NCI-H69 (cell line): ENCODE measurements around the gene MEIS1.

Experiments used
- DNase-seq: peaks from one replicate; lab custom pipeline; 2025; lab: John Stamatoyannopoulos, UW

The MEIS1 gene

DNA sequence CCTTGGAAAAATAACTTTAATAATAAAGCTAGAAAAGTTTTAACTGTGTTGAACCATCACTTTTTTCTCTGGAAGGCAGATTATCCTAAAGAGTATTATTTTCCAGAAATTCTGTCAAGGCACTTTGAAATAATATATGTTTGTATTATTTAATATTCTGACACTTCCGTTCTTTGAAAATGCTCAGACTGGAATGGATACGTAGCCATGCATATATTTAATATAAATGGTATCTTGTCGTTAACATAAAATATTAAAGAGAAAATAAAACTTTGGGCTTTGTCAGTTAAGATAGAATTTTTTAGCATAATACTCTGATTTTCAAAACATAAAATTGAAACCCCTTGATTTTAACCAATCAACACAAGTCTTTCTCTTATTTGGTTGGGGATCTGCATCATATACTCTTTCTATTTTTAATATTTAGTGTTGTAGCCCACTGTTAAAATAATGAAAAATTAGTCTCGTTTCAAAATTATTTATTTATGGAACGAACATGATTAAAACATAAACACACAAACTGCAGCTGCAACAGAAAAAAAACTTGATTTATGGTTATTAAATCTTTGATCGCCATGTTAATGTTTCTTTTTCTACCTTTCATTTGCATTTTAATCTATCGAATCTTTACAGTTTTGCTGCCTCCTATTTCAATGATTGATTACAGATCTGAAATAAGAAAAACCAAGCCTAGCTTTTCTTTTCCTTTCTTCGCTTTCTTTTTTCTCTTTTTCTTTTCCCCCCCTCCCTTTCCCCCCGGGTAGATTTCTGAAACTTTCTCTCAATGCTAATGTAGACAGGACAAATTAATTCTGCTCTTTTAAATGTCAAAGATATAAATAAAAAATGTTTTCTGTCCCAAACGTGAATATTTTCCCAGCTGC lies 145.5 kb downstream of the MEIS1 start:
- DNase-seq, result no peak

GRCh38 chr2:66581339-66582103 lies 146.6 kb downstream of the MEIS1 start:
- DNase-seq, result no peak

- DNase-seq, result no peak
Observed at GRCh38 chr2:66582104-66582986, 147.4 kb downstream of the MEIS1 start.

GRCh38 chr2:66582987-66583880 lies 148.3 kb downstream of the MEIS1 start:
- peak; percentile 36 for DNase-seq

GRCh38 chr2:66583881-66584280 lies 149.0 kb downstream of the MEIS1 start:
- peak; percentile 18 for DNase-seq

DNA sequence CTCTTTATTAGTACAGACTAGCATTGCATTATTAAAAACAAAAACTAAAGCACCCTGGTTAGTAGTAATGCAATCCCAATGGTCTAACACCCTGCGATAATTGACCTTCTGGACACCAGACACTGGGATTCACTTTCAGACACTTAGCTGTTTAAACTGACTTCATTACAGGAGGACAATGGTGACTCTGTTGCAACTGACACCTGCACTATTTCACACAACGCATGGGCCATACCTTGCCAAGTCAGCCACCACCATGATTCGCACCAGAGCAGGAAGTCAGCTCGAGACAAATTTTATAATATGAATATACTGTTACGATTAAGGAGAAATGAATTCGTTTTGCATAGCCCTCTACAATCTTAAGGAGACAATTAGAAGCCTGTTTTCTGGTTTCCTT lies 150.7 kb downstream of the MEIS1 start:
- peak; percentile 85 for DNase-seq

DNA sequence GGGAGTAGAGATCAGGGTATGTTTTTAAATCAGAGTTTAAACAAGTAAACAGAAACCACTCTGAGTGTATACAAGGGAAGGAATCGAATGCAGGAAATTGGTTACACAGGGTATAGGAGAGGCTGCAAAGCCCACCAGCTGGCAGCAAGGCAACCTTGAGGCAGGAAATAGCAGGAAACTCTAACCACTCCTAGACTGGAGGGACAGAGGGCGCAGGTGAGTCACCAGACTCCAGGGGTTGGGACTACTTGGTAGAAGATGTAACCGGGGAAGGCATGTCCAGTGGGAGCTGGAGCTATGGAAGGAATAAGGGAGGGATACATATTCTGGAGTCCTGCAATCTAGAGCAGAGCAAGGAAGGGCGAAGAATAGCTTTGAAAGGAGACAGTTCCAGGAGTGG lies 152.3 kb downstream of the MEIS1 start:
- DNase-seq, result peak; percentile 68

GRCh38 chr2:66594001-66594400 lies 159.1 kb downstream of the MEIS1 start:
- DNase-seq, result no peak

GRCh38 chr2:66595556-66595955 lies 160.6 kb downstream of the MEIS1 start:
- no peak for DNase-seq

- no peak for DNase-seq
Observed at GRCh38 chr2:66596256-66596655, 161.3 kb downstream of the MEIS1 start.

DNA sequence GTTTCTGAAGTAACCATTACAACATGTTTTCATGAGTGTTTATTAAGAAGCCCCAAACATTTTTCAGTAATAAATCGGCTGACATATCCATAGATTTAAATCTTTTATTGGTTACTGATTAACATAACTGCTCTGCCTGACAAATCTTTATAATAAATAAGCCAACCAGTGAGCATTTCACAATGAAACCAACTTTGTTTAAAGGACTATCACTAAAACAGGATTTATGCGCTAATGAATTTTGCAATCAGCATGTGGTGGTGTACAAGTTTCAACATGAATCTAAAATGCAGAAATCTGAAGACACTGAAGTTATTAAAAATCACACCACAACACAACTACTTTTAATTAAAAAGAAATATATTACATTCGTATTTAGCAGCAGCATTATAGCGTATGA lies 166.7 kb downstream of the MEIS1 start:
- DNase-seq, result no peak

DNA sequence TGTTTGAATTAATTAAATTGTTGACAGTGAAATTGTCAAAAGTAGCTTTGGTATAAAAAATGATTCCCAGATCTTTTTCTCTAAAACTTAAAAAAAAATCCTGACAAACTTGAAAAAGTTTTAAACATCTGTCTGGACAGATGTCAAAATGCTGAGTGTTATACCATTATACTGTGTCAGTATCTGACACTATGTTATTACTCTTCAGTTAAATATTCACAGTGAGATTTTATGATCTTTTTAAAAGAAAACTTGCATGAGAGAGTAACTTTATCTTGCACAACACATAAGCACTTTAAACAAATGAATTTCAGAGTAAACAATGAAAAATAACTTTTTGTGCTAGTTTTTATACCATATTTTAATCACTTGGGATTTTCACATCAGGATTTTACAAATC lies 167.4 kb downstream of the MEIS1 start:
- DNase-seq, result no peak

DNA sequence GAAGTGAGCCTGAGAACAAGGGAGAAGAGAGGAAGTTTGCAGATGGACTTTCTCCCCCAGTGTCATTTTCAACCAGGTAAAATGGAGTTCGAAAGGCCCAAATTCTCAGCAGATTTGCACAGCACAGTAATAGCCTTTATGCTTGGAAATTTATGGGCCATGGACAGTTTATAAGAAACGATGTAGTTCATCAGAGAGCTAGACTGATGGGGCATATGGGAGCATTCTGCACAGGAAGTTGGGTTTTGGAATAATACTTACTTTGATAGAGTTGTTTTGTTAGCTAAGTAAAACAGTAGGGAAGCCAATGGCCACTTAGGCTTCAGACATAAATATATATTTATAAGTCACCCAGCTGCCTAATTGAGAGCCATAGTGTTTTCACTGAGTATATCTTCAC lies 169.4 kb downstream of the MEIS1 start:
- DNase-seq, result peak; percentile 15

- DNase-seq, result no peak
Observed at GRCh38 chr2:66604976-66605375, 170.1 kb downstream of the MEIS1 start.

GRCh38 chr2:66607152-66607551 lies 172.2 kb downstream of the MEIS1 start:
- DNase-seq, result no peak
